GM12891 (cell line): ENCODE results near the gene AATK.

Experiments used
- DNase-seq: peaks from one replicate; pipeline ENCODE4 v3.0.0; 2011; ENCODE audit warnings: low spot score; ENCODE audit not compliant: insufficient read length
- FAIRE-seq: peaks from 2 replicates; lab custom pipeline; 2011; peaks lifted over from hg19 to GRCh38; lab: Jason Lieb, UNC
- PAX5 ChIP-seq: IDR thresholded peaks from 2 replicates; pipeline ENCODE4 v1.6.1; 2011; ENCODE audit warnings: low read length, moderate library complexity, mild to moderate bottlenecking; ENCODE audit not compliant: insufficient read depth, severe bottlenecking
- POLR2A ChIP-seq: IDR thresholded peaks from 2 replicates; pipeline ENCODE4 v1.6.1; 2011; ENCODE audit warnings: low read depth, low read length, control low read depth
- POLR2AphosphoS5 ChIP-seq: IDR thresholded peaks from 2 replicates; pipeline ENCODE4 v1.6.1; 2011; ENCODE audit warnings: low read depth, low read length, control low read depth
- POU2F2 ChIP-seq: IDR thresholded peaks from 2 replicates; pipeline ENCODE4 v1.6.1; 2011; ENCODE audit warnings: low read depth, mild to moderate bottlenecking, control low read depth, low read length, moderate library complexity
- SPI1 ChIP-seq: IDR thresholded peaks from 2 replicates; pipeline ENCODE4 v1.6.1; 2011; ENCODE audit warnings: low read depth, low read length, control low read depth
- TAF1 ChIP-seq: IDR thresholded peaks from 2 replicates; pipeline ENCODE4 v1.6.1; 2011; ENCODE audit warnings: low read depth, low read length, control low read depth

AATK gene

DNA sequence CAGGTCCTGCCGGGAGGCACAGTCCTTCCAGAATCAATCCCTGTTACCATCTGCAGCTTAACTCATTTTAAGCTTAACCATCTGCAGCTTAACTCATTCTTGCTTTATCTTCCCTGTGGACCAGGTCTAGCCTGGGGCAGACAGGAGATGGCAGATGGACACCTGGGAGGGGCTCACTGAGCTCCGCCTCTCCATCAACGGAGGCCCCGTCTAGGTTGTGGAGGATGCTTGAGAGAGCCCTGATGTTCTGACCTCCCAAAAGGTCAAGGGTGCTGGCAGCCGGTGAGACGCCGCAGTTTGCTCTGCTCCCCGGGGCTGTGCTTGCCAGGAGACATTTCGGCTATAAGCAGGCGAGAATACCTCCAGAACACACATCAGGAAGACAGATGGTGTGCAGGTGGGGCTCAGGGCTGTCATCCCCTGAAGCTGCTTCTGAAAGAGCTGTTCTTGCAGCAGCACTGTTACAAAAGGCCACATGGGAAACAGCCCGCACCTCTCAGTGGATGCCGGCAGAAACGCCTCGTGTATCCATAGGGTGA lies 89.8 kb downstream of the AATK start:
- TF ChIP-seq PAX5 (no peak), POU2F2 (no peak), POLR2AphosphoS5 (no peak), SPI1 (no peak), TAF1 (no peak)
- no peak for DNase-seq
- no peak for FAIRE-seq

- TF ChIP-seq POLR2AphosphoS5 (no peak), POU2F2 (no peak), SPI1 (no peak), PAX5 (no peak), TAF1 (no peak), POLR2A (no peak)
- FAIRE-seq (no peak), DNase-seq (no peak)
Measured at GRCh38 chr17:81075307-81075706, 90.7 kb downstream of the AATK start.

DNA sequence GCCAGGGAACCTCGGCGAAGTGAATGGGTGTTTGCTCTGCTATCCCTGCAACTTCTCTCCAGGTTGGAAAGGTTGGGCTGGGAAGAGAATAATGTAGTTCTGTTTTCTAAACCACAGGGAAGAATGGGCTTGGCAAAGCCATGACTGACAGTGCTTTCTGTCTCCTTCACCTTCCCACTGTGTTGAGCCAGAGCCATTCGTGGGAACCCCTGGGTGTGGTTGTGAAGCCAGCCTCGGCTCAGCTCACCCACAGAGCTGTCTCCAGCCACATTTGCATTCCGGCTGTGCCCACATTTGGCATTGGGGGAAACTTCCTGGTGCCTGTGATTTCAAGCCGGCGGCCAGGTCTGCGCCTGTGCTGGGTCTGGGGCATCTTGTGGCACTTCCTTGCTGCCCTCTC lies 91.1 kb downstream of the AATK start:
- DNase-seq (no peak), FAIRE-seq (no peak)
- TF ChIP-seq POLR2AphosphoS5 (no peak), PAX5 (no peak), POU2F2 (no peak)

DNA sequence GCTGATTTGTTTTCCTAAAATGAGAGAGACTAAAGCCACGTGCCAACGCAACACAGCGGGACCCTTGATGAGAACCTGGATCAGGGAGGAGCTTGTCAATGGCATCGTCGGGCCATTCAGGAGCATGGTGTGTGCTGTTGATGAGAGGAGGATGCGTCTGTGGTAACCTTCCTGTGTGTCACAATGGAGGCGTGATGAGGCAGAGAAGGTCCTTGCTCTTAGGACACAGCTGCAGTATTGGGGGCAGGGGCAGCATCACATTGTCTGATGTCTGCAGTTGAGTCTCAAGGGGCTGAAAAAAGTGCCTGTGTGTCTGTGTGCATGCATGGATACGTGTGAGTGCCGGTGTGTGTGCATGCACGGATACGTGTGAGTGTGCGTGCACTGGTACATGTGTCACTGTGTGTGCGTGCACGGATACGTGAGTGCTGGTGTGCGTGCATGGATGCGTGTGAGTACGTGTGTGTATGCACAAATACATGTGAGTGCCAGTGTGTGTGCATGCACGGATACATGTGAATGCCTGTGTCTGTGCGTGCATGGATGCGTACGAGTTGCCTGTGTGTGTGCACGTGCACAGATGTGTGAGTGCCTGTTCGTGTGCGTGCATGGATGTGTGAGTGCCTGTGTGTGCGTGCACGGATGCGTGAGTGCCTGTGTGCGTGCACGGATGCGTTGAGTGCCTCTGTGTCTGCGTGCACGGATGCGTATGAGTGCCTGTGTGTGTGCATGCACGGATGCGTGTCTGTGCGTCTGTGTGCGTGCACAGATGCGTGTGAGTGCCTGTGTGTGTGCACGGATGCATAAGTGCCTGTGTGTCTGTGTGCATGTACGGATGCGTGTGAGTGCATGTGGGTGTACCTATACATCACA lies 91.8 kb downstream of the AATK start:
- TF ChIP-seq POLR2A: no peak
- no peak for TF ChIP-seq POLR2AphosphoS5
- TF ChIP-seq POU2F2: no peak
- TF ChIP-seq SPI1: no peak
- TF ChIP-seq PAX5: no peak
- TF ChIP-seq TAF1: no peak
- DNase-seq (no peak), FAIRE-seq (no peak)

DNA sequence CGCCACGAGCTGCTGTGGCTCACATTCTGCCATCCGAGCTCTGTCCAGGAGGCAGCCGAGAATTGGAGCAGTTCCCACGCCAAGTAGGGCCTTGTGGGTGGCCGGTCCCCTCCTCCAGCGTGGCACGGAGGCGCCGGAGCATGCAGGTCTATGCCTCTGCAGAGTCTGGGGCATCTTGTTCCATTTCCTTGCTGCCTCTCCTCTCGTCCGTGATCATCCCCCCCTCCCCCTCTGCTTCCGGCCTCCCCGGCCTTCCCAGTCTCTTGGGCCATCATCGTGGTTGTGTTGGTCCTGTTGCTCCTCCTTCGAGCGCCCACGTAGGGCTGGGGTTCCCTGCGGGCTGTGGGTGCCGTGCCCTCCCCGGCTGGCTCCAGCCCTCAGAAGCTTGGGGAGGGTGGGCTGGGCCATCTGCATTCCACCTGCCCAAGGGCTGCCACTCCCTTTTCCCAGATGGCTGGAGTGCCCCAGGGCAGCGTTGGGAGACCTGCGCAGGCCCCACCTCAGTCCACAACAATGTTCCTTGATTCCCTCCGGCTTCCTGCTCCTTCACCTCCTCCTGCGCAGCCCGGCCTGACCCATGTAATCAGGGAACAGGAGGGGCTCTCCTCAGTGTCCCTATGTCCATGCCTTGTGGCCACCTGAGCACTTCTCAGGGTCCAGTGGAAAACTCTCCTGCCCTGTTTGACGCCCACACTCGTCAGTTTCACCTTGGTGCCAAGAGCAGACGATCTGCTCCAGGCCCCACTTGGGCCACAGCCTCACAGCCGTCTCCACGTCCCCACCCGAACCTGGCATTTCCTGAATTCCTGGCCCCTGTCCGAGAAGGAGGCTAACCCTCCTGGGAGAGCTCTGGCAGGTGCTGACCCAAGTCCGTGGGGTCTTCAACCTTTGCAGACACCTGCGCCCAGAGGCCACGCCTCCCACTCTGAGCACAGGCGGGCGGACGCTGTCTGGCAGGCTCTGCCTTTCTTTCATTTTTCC lies 94.0 kb downstream of the AATK start:
- TF ChIP-seq POU2F2 (no peak), POLR2AphosphoS5 (no peak)
- DNase-seq (no peak), FAIRE-seq (no peak)

DNA sequence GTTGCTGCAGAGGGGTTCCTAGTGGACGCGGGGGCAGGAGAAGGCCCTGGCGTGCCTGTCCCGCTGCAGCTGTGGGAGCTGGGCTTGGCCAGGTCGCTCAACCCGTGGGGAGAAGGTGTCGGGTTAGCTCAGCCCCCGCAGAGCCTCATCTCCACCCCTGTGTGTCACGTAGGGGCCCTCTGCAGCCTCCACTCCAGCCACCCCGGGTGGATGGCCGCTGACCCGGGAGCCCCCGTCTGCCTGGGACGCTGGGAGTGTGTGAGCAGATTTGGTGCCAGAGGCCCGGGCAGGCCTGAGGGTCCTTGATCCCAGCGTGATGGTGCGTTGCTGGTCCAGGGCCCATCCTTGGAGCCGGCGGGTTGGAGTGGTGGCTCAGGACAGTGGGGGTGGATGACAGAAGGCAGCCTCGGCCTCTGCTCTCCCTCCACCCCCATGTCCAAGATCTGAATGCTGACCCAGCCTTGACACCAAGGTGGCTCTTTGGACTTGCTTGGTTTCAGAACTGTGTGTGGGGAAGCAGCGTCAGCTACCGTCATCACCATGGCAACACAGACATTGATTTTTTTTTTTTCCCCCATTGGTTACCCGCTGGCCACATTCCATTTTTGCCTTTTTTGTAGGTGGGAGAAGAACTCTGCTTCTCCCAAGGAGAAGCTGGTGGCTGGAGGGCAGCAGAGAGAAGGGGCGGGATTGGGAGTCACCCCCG lies 95.3 kb downstream of the AATK start:
- no peak for DNase-seq
- no peak for TF ChIP-seq POLR2AphosphoS5
- no peak for TF ChIP-seq TAF1
- no peak for TF ChIP-seq PAX5
- no peak for TF ChIP-seq POLR2A
- no peak for TF ChIP-seq SPI1
- no peak for TF ChIP-seq POU2F2
- FAIRE-seq: no peak

GRCh38 chr17:81069135-81069645 lies 96.8 kb downstream of the AATK start:
- TF ChIP-seq POLR2AphosphoS5 (no peak), PAX5 (no peak), POU2F2 (no peak), TAF1 (no peak), SPI1 (no peak), POLR2A (no peak)
- FAIRE-seq (no peak), DNase-seq (no peak)

DNA sequence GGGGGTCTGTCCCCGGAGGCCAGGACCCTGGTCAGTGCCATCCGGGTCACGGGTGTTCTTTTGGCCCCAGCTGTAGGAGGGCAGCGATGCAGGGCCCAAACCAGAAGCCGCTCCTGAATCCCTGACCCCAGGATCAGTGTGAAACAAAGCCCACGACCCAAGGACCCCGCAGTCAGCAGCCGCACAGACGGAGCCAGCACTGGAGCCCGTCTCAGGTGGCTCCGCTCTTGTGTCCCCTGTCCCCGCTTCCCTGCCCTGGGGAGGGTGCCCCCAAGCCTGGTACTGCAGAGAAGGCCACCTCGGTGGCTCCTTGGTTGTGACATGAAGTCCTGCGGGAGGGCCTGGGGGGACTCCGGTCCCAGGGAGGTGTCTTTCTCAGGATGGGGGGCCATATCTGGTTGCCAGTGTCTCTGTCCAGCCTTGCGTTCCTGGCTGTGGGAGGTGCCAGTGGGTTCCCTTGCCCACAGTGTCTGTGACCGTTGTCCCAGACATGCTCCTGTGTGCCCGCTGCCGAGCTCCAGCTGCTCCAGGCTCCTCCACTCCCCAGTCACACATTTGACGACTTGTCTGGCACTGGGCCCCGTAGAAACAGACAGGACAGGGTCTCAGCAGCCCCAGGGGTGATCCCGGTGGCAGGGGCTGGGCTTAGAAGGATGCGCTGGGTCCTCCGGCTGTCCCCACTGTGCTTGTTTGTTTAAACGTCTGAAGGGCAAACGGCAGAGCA lies 97.4 kb downstream of the AATK start:
- DNase-seq: no peak
- FAIRE-seq: no peak
- TF ChIP-seq SPI1: no peak
- TF ChIP-seq PAX5: no peak
- no peak for TF ChIP-seq POLR2A
- no peak for TF ChIP-seq TAF1
- TF ChIP-seq POLR2AphosphoS5: no peak
- TF ChIP-seq POU2F2: no peak
